RCC 7860 (cell line): ENCODE data around the gene ASTN2.

Experiments
- DNase-seq: peaks from one replicate; pipeline ENCODE4 v3.0.0-alpha.2; 2015; ENCODE audit warnings: low spot score
- FAIRE-seq: peaks from 2 replicates; lab custom pipeline; 2012; peaks lifted over from hg19 to GRCh38; lab: Jason Lieb, UNC

Gene ASTN2

DNA sequence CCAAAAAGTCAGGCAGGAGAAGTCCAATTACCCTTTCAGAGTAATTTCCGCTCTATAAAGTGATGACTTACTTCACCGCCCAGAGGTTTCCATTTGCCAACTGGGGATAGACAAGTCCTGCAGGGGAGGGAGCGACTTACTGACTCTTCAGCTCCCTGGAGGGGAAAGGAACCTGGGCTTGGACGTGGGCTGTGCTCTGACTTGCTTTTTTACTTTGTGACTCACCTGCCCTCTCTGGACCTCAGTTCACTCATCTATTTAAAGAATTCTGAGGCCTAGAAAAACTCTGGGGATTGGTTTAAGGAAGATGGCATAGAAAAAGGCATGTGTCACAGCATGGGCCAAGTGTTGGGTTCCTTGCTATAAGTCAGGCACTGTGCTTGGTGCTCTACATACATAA is 908.2 kb downstream of the ASTN2 start:
- DNase-seq = peak; percentile 52
- FAIRE-seq = peak; percentile 73

DNA sequence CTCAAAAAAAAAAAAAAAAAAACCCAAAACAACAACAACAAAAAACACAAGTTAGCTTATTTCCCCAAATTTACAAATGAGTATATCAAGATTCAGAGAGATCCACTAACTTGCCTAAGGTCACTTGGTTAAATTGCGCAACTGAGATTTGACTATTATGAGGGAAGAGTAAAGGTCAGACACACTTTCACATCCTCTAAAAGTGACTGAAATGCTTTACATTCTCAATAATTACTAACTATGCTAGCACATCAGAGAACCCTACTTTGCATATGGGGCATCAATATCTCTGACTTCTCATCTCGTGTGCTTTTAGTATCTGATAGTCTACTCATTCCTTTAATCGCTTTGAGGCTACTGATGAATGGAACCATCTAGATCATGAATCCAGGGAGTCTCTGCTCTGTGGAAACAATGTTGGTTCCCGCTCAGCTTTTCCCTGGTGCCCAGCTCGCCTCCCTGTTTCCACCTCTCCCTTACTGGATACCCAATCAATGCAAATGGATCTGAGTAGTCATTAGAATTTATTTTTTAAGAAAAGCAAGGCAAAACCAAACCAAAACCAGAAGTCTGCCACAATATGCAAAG is 909.9 kb downstream of the ASTN2 start:
- FAIRE-seq = no peak
- DNase-seq = no peak

DNA sequence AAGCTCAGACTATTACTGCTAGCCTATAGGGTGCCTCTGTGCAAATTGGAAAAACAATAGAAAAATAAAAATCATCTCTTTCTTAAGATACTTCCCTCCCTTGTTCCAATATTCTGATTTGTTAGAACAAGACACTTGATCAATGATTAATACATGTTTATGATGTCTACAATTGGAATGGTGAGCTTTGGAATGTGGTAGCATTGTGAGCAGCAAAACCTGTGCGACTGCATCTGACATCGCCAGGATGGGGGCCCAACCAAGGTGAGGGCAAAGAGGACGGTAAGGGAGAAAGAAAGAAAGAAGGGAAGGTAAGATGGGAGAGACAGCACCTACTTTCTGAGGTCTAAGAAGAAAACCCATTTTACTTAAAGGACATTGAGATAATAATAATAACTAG is 910.8 kb downstream of the ASTN2 start:
- DNase-seq = no peak
- no peak for FAIRE-seq

- FAIRE-seq (no peak), DNase-seq (no peak)
These were observed 912.1 kb downstream of the ASTN2 start for GRCh38 chr9:116502746-116503145.

- FAIRE-seq = peak; percentile 91
- DNase-seq = peak; percentile 77
These were observed 913.0 kb downstream of the ASTN2 start for GRCh38 chr9:116501871-116502270.

GRCh38 chr9:116499986-116500871 is 914.6 kb downstream of the ASTN2 start:
- DNase-seq (peak; percentile 96), FAIRE-seq (peak; percentile 97)

- FAIRE-seq (no peak), DNase-seq (no peak)
These were observed 915.4 kb downstream of the ASTN2 start for GRCh38 chr9:116499434-116499833.

DNA sequence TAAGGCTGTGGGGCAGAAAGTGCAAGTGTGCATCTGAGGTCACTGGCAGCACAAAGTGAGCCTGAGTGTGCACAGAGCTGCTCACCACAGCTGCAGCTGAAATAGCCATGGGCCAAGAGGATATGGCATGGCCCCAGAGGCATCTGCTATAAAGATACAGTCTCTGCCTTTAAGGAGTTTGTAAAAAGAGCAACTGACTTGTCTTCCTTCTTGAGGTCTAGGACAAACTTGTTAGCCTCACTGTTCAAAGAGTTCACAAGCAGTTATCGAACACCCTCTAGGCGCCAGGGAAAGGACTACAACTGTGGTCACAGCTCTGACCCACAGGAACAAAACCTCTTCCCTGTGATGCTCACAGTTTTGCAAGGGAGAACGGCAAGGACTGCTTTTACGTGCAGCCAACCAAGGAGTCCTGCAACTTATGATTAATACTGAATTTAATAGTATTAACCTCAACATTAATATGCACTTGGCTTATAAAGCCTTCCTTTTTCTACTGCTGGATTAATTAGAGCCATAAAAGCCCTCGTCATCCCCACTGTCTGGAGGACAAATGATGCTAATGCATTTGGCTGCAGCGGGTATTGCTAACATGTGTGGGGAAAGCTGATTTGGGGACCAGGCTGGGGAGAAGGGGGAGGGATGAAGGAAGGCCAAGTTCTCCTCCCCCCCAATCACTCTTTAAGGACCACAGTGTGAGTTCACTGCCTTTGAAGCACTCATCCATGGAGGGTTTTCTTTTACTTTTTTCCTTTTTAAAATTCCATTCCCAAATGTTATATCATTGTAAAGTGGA is 917.6 kb downstream of the ASTN2 start:
- DNase-seq (no peak), FAIRE-seq (no peak)

- DNase-seq = no peak
- FAIRE-seq = no peak
These were observed 918.7 kb downstream of the ASTN2 start for GRCh38 chr9:116496167-116496566.

DNA sequence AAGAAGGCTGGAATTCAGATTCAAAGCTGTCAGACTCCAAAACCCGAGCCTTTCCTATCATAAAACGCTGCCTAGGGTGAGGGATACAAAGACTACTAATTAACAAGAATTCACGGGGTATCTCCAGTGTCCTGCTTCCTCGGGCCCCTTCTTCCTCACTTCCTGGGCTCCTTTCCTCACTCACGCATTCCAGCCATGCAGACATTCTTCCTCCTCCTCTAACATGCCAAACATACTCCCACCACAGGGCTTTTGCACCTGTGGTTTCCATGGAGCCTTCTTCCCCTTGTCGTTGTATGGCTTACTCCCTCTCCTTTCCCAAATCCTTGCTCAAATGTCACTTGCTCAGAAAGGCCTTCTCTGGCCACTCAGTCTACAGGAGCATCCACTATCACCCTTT is 919.1 kb downstream of the ASTN2 start:
- no peak for DNase-seq
- FAIRE-seq = no peak

DNA sequence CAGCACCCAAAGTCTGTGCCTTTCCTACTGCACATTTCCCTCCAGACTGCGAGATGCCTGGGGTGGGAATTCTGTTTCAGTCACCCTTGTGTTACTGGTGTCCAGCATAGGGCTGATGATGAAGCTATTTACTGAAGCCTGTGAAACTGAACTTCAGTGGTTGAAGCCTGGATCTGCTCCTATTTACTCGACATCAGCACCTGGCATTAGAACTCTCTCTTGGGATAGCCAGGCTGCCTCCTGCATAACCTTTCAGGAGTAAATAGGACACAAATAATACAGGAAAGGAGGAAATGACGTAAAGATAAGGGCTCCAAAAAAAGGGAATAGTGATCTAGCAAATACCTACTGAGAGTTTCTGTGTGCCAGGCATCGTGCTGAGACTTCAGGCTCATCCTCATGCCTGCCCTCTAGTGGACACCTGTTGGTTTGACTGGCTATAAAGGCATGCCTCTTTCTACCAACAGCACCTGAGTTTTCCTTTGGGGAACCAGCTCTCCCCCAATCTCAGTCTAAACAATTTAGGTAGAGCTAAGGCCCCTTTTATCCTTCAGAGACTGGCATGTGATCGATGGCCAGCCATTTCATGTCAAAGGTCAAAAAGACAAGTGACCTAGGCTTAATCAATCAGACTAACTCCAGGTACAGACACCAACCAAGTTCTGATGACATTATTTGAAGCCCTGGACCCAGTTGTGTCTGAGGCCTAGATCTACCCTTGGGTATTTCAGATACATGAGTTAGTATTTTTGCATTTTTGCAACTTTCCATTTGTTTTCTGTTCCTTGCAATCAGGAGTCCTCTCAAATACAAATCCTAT is 919.8 kb downstream of the ASTN2 start:
- no peak for FAIRE-seq

DNA sequence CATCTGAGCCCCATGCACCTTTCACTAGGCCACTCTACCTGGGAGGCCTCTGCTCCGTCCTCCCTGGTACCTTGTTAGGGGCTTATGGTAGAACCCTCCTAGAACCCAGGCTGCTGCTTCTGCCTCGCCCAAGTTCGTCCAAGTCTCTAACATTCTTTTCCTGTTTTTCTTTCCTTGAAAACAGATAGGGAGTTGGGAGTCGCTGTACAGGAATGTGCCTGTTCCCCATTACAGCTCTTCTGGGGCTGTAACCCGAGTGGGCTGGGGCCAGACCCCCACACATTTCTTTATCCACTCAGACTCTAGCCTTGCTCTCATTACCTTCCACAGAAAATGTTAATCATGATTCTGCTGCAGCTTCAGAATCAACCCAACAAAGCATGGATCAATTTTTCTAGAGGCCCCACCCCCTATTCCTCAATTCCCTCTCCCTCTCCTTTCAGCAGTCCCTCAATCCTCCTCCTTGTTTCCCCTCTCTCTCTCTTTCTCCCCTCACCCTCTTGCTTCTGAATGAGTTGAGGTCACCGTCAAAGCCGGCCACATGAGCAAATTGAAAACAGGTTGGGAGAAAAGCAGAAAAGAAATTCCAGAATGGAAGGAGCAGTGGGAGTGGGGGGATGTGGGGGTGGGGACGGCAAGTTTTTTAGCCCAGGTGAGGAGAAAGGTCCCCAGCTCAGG is 921.5 kb downstream of the ASTN2 start:
- no peak for DNase-seq
- no peak for FAIRE-seq

More for the DNA sequence above, 919.8 kb downstream of the ASTN2 start:
- no peak for DNase-seq

DNA sequence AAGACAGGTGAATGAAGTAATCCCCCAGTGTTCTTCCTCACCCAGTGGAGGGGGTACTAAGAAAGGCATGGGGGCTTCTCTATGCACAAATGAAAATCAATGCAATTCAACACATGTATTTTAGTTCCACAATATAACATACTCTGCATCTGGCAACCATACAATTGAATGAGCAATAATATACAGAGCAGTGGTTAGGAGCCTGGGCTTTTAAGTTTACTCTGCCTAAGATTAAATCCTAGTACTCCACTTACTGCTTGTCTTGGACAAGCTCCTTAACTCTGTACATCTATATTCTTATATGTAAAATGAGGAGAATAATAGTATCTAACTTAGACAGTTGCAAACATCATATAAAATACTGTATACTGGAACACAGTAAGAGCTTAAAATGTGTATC is 923.2 kb downstream of the ASTN2 start:
- FAIRE-seq (no peak), DNase-seq (no peak)

GRCh38 chr9:116491219-116491618 is 923.6 kb downstream of the ASTN2 start:
- FAIRE-seq (no peak), DNase-seq (no peak)

DNA sequence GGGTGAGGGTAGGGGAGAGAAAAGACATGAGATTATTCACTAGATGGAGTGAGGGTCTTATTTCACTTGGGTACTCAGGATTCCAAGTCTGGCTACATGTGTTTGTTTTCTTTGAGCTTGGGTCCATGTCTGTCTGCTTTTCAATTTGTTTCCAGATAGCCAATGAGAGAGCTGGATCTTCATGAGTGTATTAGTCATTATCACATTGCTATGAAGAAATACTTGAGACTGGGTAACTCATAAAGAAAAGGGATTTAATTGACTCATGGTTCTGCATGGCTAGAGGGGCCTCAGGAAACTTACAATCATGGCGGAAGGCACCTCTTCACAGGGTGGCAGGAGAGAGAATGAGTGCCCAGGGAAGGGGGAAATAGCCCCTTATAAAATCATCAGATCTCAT is 924.5 kb downstream of the ASTN2 start:
- DNase-seq = peak; percentile 19
- no peak for FAIRE-seq

DNA sequence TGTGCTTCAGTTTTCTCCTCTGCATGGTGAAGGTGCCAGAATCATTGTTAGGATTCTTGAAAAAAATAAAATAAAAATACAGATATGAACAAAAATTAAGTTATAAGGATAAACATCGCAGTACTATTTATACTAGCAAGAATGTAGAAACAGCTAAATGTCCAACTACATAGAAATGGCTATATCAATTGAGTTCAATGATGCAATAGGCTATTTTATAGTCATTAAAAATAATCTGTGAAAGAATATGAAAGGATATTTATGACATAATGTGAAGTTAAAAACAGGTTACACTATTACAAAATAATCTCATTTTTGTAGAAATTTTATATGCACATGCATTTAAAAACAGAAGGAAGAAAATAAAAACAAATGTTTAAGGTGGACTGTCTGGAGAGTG is 926.5 kb downstream of the ASTN2 start:
- FAIRE-seq (no peak), DNase-seq (no peak)

DNA sequence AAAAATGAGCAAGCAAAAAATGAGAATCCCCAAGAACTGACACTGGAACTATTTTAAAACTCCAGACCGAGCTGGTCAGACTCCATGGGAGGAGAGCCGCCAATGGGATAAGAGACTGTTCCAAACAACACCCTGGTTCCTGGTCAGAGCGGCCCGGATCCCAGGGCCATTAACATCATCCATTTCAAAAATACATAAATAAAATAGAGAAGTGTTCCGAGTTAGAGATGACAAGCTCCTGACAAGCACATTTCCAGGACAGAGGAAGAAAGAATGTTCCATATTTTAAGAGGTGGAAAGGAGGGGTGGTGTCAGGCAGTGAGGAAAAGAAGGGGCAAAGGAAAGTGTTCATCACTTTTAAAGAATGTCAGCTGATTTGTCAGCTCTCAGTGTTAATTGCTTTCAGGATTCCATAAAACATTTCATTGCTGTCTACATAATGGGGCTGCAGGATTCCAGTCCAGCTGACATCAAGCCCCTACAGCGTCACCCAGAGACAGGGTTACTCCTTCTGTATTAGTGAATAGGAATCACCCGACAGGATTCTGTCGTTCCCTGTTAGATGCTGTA is 930.3 kb downstream of the ASTN2 start:
- DNase-seq (no peak), FAIRE-seq (no peak)

GRCh38 chr9:116483622-116484491 is 931.0 kb downstream of the ASTN2 start:
- DNase-seq (no peak), FAIRE-seq (no peak)

GRCh38 chr9:116482740-116483139 is 932.1 kb downstream of the ASTN2 start:
- DNase-seq (no peak), FAIRE-seq (no peak)
